CD14-positive monocyte (primary cell): ENCODE results near the gene TRIM52. TPM values are rescaled to one million over a fixed set of nuclear protein-coding genes. Genes with fewer than 3 reads are reported as not detected.

Source experiments
- DNase-seq, 3 donors: peaks; one replicate each; pipeline ENCODE4 v3.0.0-alpha.2; 2011 to 2022
- H2AFZ ChIP-seq: 2 replicates; pipeline ENCODE4 v1.6.0; 2012; ENCODE audit warnings: mild to moderate bottlenecking, low read depth, low read length, inconsistent platforms; ENCODE audit not compliant: insufficient read depth, poor library complexity, severe bottlenecking
- H3K27ac ChIP-seq, 2 donors: 1 replicate in 1 of 2; 2 replicates in 1 of 2; pipeline ENCODE4 v1.5.1; 2012 to 2013; ENCODE audit warnings: low read length in 2 of 2, control low read depth in 1 of 2, inconsistent platforms in 1 of 2, low read depth in 1 of 2, mild to moderate bottlenecking in 1 of 2
- H3K27me3 ChIP-seq, 2 donors: one replicate each; pipeline versions ENCODE4 v1.6.0 to v1.6.1; 2011 to 2013; ENCODE audit warnings: low read length in 2 of 2; ENCODE audit not compliant: control insufficient read depth in 2 of 2, insufficient read depth in 2 of 2
- H3K36me3 ChIP-seq, 2 donors: replicated peaks in 1 of 2; 1 replicate in 1 of 2; 2 replicates in 1 of 2; pipeline versions ENCODE4 v1.5.1 to v1.6.1; 2012 to 2013; ENCODE audit warnings: low read length in 2 of 2, control low read depth in 1 of 2, inconsistent platforms in 1 of 2, mild to moderate bottlenecking in 1 of 2; ENCODE audit not compliant: insufficient read depth in 2 of 2, control insufficient read depth in 1 of 2
- H3K4me1 ChIP-seq, 2 donors: 1 replicate in 1 of 2; 2 replicates in 1 of 2; pipeline versions ENCODE4 v1.5.1 to v1.6.1; 2012 to 2013; ENCODE audit warnings: low read length in 2 of 2, control low read depth in 1 of 2, inconsistent platforms in 1 of 2, mild to moderate bottlenecking in 1 of 2, moderate library complexity in 1 of 2; ENCODE audit not compliant: insufficient read depth in 2 of 2, control insufficient read depth in 1 of 2
- H3K4me2 ChIP-seq: replicated peaks from 2 replicates; pipeline ENCODE3; 2012; ENCODE audit warnings: low read length, moderate library complexity, mild to moderate bottlenecking; ENCODE audit not compliant: poor library complexity, severe bottlenecking; ENCODE audit errors: extremely low read depth
- H3K4me3 ChIP-seq, 3 experiments: fragments of 200-600 bp in 1 of 3; sonication (generic) in 1 of 3; replicated peaks in 1 of 3; 1 replicate in 2 of 3; 2 replicates in 1 of 3; pipeline ENCODE4 v1.5.1; 2011 to 2013; ENCODE audit warnings: low read length in 3 of 3, mild to moderate bottlenecking in 3 of 3, control low read depth in 2 of 3, low read depth in 2 of 3, inconsistent platforms in 1 of 3, moderate library complexity in 1 of 3
- H3K79me2 ChIP-seq: 2 replicates; pipeline ENCODE4 v1.6.0; 2012; ENCODE audit warnings: mild to moderate bottlenecking, control low read depth, inconsistent platforms, low read length, moderate library complexity; ENCODE audit not compliant: insufficient read depth
- H3K9ac ChIP-seq: 2 replicates; pipeline ENCODE4 v1.6.0; 2017; ENCODE audit warnings: low read length, mild to moderate bottlenecking; ENCODE audit not compliant: insufficient read depth, poor library complexity, severe bottlenecking
- H3K9me3 ChIP-seq, 2 donors: replicated peaks in 1 of 2; 1 replicate in 1 of 2; 2 replicates in 1 of 2; pipeline versions ENCODE4 v1.5.1 to v1.6.1; 2012 to 2013; ENCODE audit warnings: low read length in 2 of 2, control low read depth in 1 of 2; ENCODE audit not compliant: control insufficient read depth in 1 of 2, insufficient read depth in 1 of 2
- H4K20me1 ChIP-seq: 2 replicates; pipeline ENCODE4 v1.6.0; 2012; ENCODE audit warnings: mild to moderate bottlenecking, low read length, control low read depth, moderate library complexity; ENCODE audit not compliant: insufficient read depth
- H3K27ac Mint-ChIP-seq, 7 donors: one replicate each; pipeline ENCODE4 v1.8.0; 2020; ENCODE audit warnings: mild to moderate bottlenecking in 7 of 7, mixed read lengths in 7 of 7, moderate library complexity in 6 of 7, inconsistent platforms in 2 of 7
- H3K27me3 Mint-ChIP-seq, 3 donors: one replicate each; pipeline ENCODE4 v1.8.0; 2021 to 2022; ENCODE audit warnings: low read depth in 3 of 3, mild to moderate bottlenecking in 3 of 3, mixed read lengths in 3 of 3, moderate library complexity in 3 of 3, inconsistent platforms in 1 of 3
- H3K36me3 Mint-ChIP-seq, 2 donors: one replicate each; pipeline ENCODE4 v1.8.0; 2020; ENCODE audit warnings: mixed read lengths in 2 of 2, inconsistent platforms in 1 of 2, mild to moderate bottlenecking in 1 of 2
- H3K4me1 Mint-ChIP-seq: one replicate; pipeline ENCODE4 v1.8.0; 2020; ENCODE audit warnings: mild to moderate bottlenecking, mixed read lengths
- H3K4me3 Mint-ChIP-seq, 2 donors: one replicate each; pipeline ENCODE4 v1.8.0; 2020; ENCODE audit warnings: mild to moderate bottlenecking in 2 of 2, mixed read lengths in 2 of 2, moderate library complexity in 1 of 2
- H3K9me3 Mint-ChIP-seq, 7 donors: one replicate each; pipeline ENCODE4 v1.8.0; 2020 to 2022; ENCODE audit warnings: mixed read lengths in 7 of 7, mild to moderate bottlenecking in 6 of 7, moderate library complexity in 6 of 7, inconsistent platforms in 2 of 7
- WGBS: methylation state at CpG from one replicate; pipeline ENCODE4 v1.1.5; 2013; ENCODE audit warnings: missing lambda C conversion rate; ENCODE audit not compliant: insufficient coverage; 5-methylcytosine and 5-hydroxymethylcytosine counted together
- intact Hi-C, 2 donors: fragments of 100-400 bp; cut with micrococcal nuclease; formaldehyde crosslinking; loops; one replicate each; pipeline versions ENCODE4 v1.15.0 to v1.15.1; 2023
- polyA plus RNA-seq, 3 donors: library from polyadenylated mRNA; depleted of rRNA in 1 of 3; unstranded in 2 of 3; stranded (reverse) in 1 of 3; fragments of 300-500 nt in 2 of 3; fragments of >200 nt in 1 of 3; fragmentation: Illumina TruSeq in 2 of 3; gene quantifications; 1 replicate in 2 of 3; 2 replicates in 1 of 3; pipeline ENCODE4 v1.2.3, GENCODE V29; 2012 to 2021
- TF ChIP-seq, protein P1 (sequence below): fragments of 200-600 bp; IDR thresholded peaks from one replicate; pipeline ENCODE4 v1.8.0; 2022; ENCODE audit warnings: antibody characterized with exemption, mild to moderate bottlenecking

TRIM52 gene
- polyA plus RNA-seq, 3 donors, result 5.7 to 26.0 (median 8.5) TPM

DNA sequence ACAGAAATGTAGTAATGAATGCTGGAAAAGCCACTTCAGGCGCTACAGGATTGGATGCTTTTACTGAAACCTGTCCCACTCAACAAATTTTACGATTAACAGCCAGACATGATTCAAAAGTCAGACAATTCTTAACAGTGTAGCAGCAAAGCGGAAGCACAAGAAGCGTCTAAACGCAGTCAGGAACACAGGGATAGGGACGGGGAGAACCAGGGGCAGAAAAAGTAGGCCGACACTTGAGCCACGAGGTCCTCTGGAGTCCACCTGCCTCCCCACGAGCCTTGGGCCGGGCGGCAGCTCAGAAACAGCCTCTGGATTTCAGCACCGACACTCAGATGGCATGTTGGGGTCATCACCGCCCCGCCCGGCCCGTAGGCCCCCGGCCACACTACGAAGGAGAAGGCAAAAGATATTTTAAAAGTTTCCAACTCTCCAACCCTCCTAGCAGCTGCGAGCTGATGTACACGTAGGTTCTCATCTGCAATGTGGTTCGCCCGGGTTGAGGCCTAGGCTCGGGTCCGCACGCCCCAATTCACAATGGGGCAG, 17.9 kb downstream of the TRIM52 start:
- H3K4me3 ChIP-seq, result peak overlapping the region; percentile 93 to 96 (median 93)
- peaks cover 91% of the 10 kb centered on the region for H3K79me2 ChIP-seq
- H3K4me1 Mint-ChIP-seq, result peaks cover 47% of the 10 kb centered on the region
- H3K4me1 ChIP-seq, result peaks cover 49 to 57% of the 10 kb centered on the region in 2 donors
- H3K36me3 ChIP-seq, result peaks cover 39 to 41% of the 10 kb centered on the region in 2 donors
- peak overlapping the region; percentile 97 to 99 (median 98) for H3K27ac Mint-ChIP-seq
- H3K9me3 ChIP-seq, result no peaks in the 10 kb centered on the region
- peaks cover 55% of the 10 kb centered on the region for H4K20me1 ChIP-seq
- peaks cover 41 to 47% of the 10 kb centered on the region in 2 donors for H3K36me3 Mint-ChIP-seq
- under 1% methylated on average over 23 of the region's 25 CpGs for WGBS
- peak overlapping the region; percentile 95 to 97 for H3K4me3 Mint-ChIP-seq
- TF ChIP-seq, protein P1, sequence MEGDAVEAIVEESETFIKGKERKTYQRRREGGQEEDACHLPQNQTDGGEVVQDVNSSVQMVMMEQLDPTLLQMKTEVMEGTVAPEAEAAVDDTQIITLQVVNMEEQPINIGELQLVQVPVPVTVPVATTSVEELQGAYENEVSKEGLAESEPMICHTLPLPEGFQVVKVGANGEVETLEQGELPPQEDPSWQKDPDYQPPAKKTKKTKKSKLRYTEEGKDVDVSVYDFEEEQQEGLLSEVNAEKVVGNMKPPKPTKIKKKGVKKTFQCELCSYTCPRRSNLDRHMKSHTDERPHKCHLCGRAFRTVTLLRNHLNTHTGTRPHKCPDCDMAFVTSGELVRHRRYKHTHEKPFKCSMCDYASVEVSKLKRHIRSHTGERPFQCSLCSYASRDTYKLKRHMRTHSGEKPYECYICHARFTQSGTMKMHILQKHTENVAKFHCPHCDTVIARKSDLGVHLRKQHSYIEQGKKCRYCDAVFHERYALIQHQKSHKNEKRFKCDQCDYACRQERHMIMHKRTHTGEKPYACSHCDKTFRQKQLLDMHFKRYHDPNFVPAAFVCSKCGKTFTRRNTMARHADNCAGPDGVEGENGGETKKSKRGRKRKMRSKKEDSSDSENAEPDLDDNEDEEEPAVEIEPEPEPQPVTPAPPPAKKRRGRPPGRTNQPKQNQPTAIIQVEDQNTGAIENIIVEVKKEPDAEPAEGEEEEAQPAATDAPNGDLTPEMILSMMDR, result no peak
- H3K9me3 Mint-ChIP-seq, result peaks cover 0 to 6% (median 0%) of the 10 kb centered on the region in 7 donors
- DNase-seq, result peak in 2 of 3 donors; percentile 31 to 35
- H3K27ac ChIP-seq, result peak overlapping the region; percentile 90 to 95
- H3K9ac ChIP-seq, result peak overlapping the region; percentile 94
- no peaks in the 10 kb centered on the region for H3K27me3 ChIP-seq
- H3K4me2 ChIP-seq, result peak overlapping the region; percentile 99
- H2AFZ ChIP-seq, result peak overlapping the region; percentile 87
- intact Hi-C loops, result loop anchor here (2.0 to 10.0 kb wide), 2 partner anchors 20 to 748 kb away; partner anchors contain the start of genes CNOT6 (in 1 of the 2) and TRIM41 (in 1 of the 2)
- peaks cover 0 to 2% (median 0%) of the 10 kb centered on the region in 3 donors for H3K27me3 Mint-ChIP-seq

- H3K4me3 ChIP-seq, result peak overlapping the region; percentile 93 to 96 (median 93)
- peak overlapping the region; percentile 94 for H3K9ac ChIP-seq
- H3K4me3 Mint-ChIP-seq, result peak overlapping the region; percentile 95 to 97
- peaks cover 49 to 51% of the 10 kb centered on the region in 2 donors for H3K36me3 ChIP-seq
- H3K79me2 ChIP-seq, result peaks cover 80% of the 10 kb centered on the region
- peak overlapping the region; percentile 95 to 99 (median 98) for H3K27ac Mint-ChIP-seq
- TF ChIP-seq, protein P1, result no peak
- no peak for DNase-seq
- peaks cover 37% of the 10 kb centered on the region for H3K4me1 Mint-ChIP-seq
- H3K4me2 ChIP-seq, result peak overlapping the region; percentile 99
- intact Hi-C loops, result loop anchor here (2.0 to 10.0 kb wide), 2 partner anchors 19 to 747 kb away; partner anchors contain the start of genes CNOT6 (in 1 of the 2) and TRIM41 (in 1 of the 2)
- H3K36me3 Mint-ChIP-seq, result peaks cover 52 to 58% of the 10 kb centered on the region in 2 donors
- peaks cover 0 to 6% (median 0%) of the 10 kb centered on the region in 7 donors for H3K9me3 Mint-ChIP-seq
- H3K27me3 ChIP-seq, result no peaks in the 10 kb centered on the region
- H4K20me1 ChIP-seq, result peaks cover 60% of the 10 kb centered on the region
- peaks cover 0 to 2% (median 0%) of the 10 kb centered on the region in 3 donors for H3K27me3 Mint-ChIP-seq
- no peak overlapping the region for H2AFZ ChIP-seq
- H3K27ac ChIP-seq, result peak overlapping the region; percentile 90 to 95
- 77% methylated on average over 4 of the region's 6 CpGs for WGBS
- no peaks in the 10 kb centered on the region for H3K9me3 ChIP-seq
- peaks cover 38 to 46% of the 10 kb centered on the region in 2 donors for H3K4me1 ChIP-seq
Observed at GRCh38 chr5:181242031-181242451, 18.9 kb downstream of the TRIM52 start.
